Measurements from ENCODE around the gene ACER3.
"Not testable (repeated sequence)": the region's sequence is repeated elsewhere in the genome, so short reads cannot be mapped to it uniquely, and the experiment has no call there.

The ACER3 gene

DNA sequence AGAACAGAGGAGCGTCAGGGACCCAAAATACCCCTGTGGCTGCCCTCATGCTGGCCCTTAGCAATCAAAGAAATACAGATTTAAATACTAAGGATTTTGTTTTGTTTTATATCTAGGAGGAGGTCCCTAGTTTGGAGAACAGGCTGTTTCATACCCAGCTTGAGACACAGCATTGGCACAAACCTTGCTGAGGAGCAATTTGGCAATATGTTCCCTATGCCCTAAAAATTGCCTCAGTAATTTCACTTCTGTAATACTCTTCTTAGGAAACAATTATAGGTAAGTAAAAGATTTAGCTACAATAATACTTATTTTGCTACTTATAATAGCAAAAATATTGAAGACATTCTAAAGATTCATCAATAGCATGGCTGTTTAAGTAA is 40.5 kb upstream of the ACER3 start:
- Histone ChIP-seq H3K4me2 (ENCODE audit: low read length) (no peak overlapping the region), H3K36me3 (replicated peaks; ENCODE audit: low read depth, low read length) (no peaks in the 10 kb centered on the region), H3K4me1 (ENCODE audit: low read length) (peaks cover 17% of the 10 kb centered on the region), H3K27ac (ENCODE audit: low read length) (no peak overlapping the region), H3K79me2 (ENCODE audit: low read length) (no peaks in the 10 kb centered on the region), H3K27me3 (ENCODE audit: low read depth, low read length) (no peaks in the 10 kb centered on the region), H2AFZ (ENCODE audit: low read depth, low read length) (no peak overlapping the region), H4K20me1 (ENCODE audit: insufficient read depth, low read length) (no peaks in the 10 kb centered on the region), H3K9me3 (ENCODE audit: insufficient read depth, low read length) (peaks cover 16% of the 10 kb centered on the region; the same call in 1 of the 2 replicates), H3K9ac (ENCODE audit: low read length) (no peak overlapping the region), H3K4me3 (ENCODE audit: low read length) (no peak overlapping the region)
- TF ChIP-seq, protein P1, sequence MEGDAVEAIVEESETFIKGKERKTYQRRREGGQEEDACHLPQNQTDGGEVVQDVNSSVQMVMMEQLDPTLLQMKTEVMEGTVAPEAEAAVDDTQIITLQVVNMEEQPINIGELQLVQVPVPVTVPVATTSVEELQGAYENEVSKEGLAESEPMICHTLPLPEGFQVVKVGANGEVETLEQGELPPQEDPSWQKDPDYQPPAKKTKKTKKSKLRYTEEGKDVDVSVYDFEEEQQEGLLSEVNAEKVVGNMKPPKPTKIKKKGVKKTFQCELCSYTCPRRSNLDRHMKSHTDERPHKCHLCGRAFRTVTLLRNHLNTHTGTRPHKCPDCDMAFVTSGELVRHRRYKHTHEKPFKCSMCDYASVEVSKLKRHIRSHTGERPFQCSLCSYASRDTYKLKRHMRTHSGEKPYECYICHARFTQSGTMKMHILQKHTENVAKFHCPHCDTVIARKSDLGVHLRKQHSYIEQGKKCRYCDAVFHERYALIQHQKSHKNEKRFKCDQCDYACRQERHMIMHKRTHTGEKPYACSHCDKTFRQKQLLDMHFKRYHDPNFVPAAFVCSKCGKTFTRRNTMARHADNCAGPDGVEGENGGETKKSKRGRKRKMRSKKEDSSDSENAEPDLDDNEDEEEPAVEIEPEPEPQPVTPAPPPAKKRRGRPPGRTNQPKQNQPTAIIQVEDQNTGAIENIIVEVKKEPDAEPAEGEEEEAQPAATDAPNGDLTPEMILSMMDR (IDR thresholded peaks at IDR 0.05; ENCODE audit: low read depth, low read length): no peak
- TF ChIP-seq EZH2phosphoT487 (IDR thresholded peaks at IDR 0.05; ENCODE audit: low read depth): no peak

DNA sequence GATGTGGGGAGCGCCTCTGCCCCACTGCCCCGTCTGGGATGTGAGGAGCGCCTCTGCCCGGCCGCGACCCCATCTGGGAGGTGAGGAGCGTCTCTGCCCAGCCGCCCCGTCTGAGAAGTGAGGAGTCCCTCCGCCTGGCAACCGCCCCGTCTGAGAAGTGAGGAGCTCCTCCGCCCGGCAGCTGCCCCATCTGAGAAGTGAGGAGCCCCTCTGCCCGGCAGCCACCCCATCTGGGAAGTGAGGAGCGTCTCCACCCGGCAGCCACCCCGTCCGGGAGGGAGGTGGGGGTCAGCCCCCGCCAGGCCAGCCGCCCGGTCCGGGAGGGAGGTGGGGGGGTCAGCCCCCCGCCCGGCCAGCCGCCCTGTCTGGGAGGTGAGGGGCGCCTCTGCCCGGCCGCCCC is 39.3 kb upstream of the ACER3 start:
- H3K36me3 ChIP-seq (replicated peaks; ENCODE audit: low read depth, low read length); H3K4me3 ChIP-seq (ENCODE audit: low read length); H4K20me1 ChIP-seq (ENCODE audit: insufficient read depth, low read length); H3K4me2 ChIP-seq (ENCODE audit: low read length); H2AFZ ChIP-seq (ENCODE audit: low read depth, low read length); H3K27ac ChIP-seq (ENCODE audit: low read length); H3K9ac ChIP-seq (ENCODE audit: low read length); H3K9me3 ChIP-seq (ENCODE audit: insufficient read depth, low read length); H3K27me3 ChIP-seq (ENCODE audit: low read depth, low read length); H3K79me2 ChIP-seq (ENCODE audit: low read length): not testable (repeated sequence)
- peaks cover 23% of the 10 kb centered on the region for H3K4me1 ChIP-seq (ENCODE audit: low read length)

- H3K4me3 ChIP-seq (ENCODE audit: low read length): no peak overlapping the region
- H3K4me2 ChIP-seq (ENCODE audit: low read length): no peak overlapping the region
- H3K27ac ChIP-seq (ENCODE audit: low read length): no peak overlapping the region
- no peaks in the 10 kb centered on the region for H3K27me3 ChIP-seq (ENCODE audit: low read depth, low read length)
- H3K79me2 ChIP-seq (ENCODE audit: low read length): no peaks in the 10 kb centered on the region
- H3K9me3 ChIP-seq (ENCODE audit: insufficient read depth, low read length): no peaks in the 10 kb centered on the region
- H3K36me3 ChIP-seq (replicated peaks; ENCODE audit: low read depth, low read length): no peaks in the 10 kb centered on the region
- no peak for TF ChIP-seq EZH2phosphoT487 (IDR thresholded peaks at IDR 0.05; ENCODE audit: low read depth)
- TF ChIP-seq, protein P1 (IDR thresholded peaks at IDR 0.05; ENCODE audit: low read depth, low read length): no peak
- H3K4me1 ChIP-seq (ENCODE audit: low read length): peaks cover 23% of the 10 kb centered on the region
- H4K20me1 ChIP-seq (ENCODE audit: insufficient read depth, low read length): no peaks in the 10 kb centered on the region
- H3K9ac ChIP-seq (ENCODE audit: low read length): no peak overlapping the region
- H2AFZ ChIP-seq (ENCODE audit: low read depth, low read length): no peak overlapping the region
Observed at GRCh38 chr11:76822406-76822805, 38.3 kb upstream of the ACER3 start.

DNA sequence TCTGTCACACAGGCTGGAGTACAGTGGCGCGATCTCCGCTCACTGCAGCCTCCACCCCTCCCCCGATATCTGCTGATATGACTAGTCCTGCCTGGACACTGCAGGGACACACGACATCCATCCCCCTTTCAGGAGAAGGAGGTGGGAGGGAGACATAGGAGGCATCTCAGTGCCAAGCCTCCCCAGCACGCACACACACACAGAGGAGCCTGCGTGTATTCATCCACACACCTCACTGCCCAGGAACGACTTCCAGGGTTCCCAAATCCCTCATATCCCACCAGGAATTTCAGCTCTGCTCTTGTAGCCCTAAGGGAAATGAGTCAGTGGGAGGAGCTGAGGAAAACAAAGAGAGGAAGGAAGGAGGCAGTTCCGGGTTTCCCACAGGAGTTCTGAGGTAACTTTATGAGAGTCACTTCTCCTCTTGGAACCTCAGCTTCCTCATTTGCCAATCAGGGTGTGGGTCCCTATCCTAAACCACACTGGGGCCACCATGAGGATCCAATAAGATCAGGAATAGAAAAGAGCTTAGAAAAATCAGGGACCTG is 37.2 kb upstream of the ACER3 start:
- no peak overlapping the region for H3K4me2 ChIP-seq (ENCODE audit: low read length)
- no peaks in the 10 kb centered on the region for H3K36me3 ChIP-seq (replicated peaks; ENCODE audit: low read depth, low read length)
- TF ChIP-seq EZH2phosphoT487 (IDR thresholded peaks at IDR 0.05; ENCODE audit: low read depth): no peak
- TF ChIP-seq, protein P1 (IDR thresholded peaks at IDR 0.05; ENCODE audit: low read depth, low read length): no peak
- H3K9me3 ChIP-seq (ENCODE audit: insufficient read depth, low read length): no peaks in the 10 kb centered on the region
- no peak overlapping the region for H3K27ac ChIP-seq (ENCODE audit: low read length)
- no peak overlapping the region for H3K4me3 ChIP-seq (ENCODE audit: low read length)
- peaks cover 23% of the 10 kb centered on the region for H3K4me1 ChIP-seq (ENCODE audit: low read length)
- H3K27me3 ChIP-seq (ENCODE audit: low read depth, low read length): no peaks in the 10 kb centered on the region
- no peak overlapping the region for H2AFZ ChIP-seq (ENCODE audit: low read depth, low read length)
- H3K79me2 ChIP-seq (ENCODE audit: low read length): no peaks in the 10 kb centered on the region
- H3K9ac ChIP-seq (ENCODE audit: low read length): no peak overlapping the region
- H4K20me1 ChIP-seq (ENCODE audit: insufficient read depth, low read length): no peaks in the 10 kb centered on the region
